ENCODE results near the gene NCOA3. TPM values are rescaled to one million over a fixed set of nuclear protein-coding genes. Genes with fewer than 3 reads are reported as not detected.

NCOA3 gene
- total and polyA plus RNA-seq, 2 experiments from 2014 or later: 6.7 to 25.8 TPM

GRCh38 chr20:47461120-47461685, 40.5 kb upstream of the NCOA3 start:
- H3K27me3 ChIP-seq (ENCODE audit: insufficient read depth): no peaks in the 10 kb centered on the region
- no peaks in the 10 kb centered on the region for H4K20me1 ChIP-seq (replicated peaks; ENCODE audit: insufficient read depth)
- H3K27ac Mint-ChIP-seq: no peak overlapping the region
- no peaks in the 10 kb centered on the region for H3K36me3 ChIP-seq (ENCODE audit: insufficient read depth)
- no peak overlapping the region for H3K4me2 ChIP-seq
- peak overlapping the region; percentile 66; the same call in 1 of the 2 replicates for H2AFZ ChIP-seq
- peaks cover 3% of the 10 kb centered on the region; the same call in 1 of the 3 replicates for H3K4me1 Mint-ChIP-seq
- no peak for TF ChIP-seq NANOG (IDR thresholded peaks at IDR 0.05; ENCODE audit: borderline replicate concordance)
- no peak for TF ChIP-seq ZNF462 (CRISPR knock-in tag; IDR thresholded peaks at IDR 0.05)
- TF ChIP-seq EZH2 (IDR thresholded peaks at IDR 0.05; ENCODE audit: low read depth, unreplicated experiment): no peak
- no peak for TF ChIP-seq STAT1 (IDR thresholded peaks at IDR 0.05; ENCODE audit: unreplicated experiment)
- no peak for TF ChIP-seq POLR2AphosphoS5 (IDR thresholded peaks at IDR 0.05; ENCODE audit: low read depth)
- TF ChIP-seq REST (IDR thresholded peaks at IDR 0.05; ENCODE audit: unreplicated experiment): no peak
- TF ChIP-seq EZH2phosphoT487 (IDR thresholded peaks at IDR 0.05; ENCODE audit: unreplicated experiment): no peak
- no peak for TF ChIP-seq ZNF114 (CRISPR knock-in tag; IDR thresholded peaks at IDR 0.05)
- no peak for TF ChIP-seq ETS1 (IDR thresholded peaks at IDR 0.05)
- no peak for TF ChIP-seq ZNF331 (CRISPR knock-in tag; IDR thresholded peaks at IDR 0.05; ENCODE audit: low read depth)
- TF ChIP-seq CREB1 (CRISPR knock-in tag; IDR thresholded peaks at IDR 0.05; ENCODE audit: low read depth): no peak
- no peak for TF ChIP-seq JUNB (IDR thresholded peaks at IDR 0.05; ENCODE audit: unreplicated experiment)
- no peak for TF ChIP-seq CTCF (conservative IDR thresholded peaks at IDR 0.05; ENCODE audit: low read depth in 2 of 2)
- H3K4me3 Mint-ChIP-seq: no peak overlapping the region
- no peaks in the 10 kb centered on the region for H3F3A ChIP-seq (replicated peaks; ENCODE audit: low read depth)
- no peaks in the 10 kb centered on the region for H3K27me3 Mint-ChIP-seq (ENCODE audit: insufficient read depth, low read depth, poor library complexity)
- H3K27ac ChIP-seq (ENCODE audit: low read depth): no peak overlapping the region
- H3K36me3 Mint-ChIP-seq (ENCODE audit: low read depth): no peaks in the 10 kb centered on the region
- H3K9me2 ChIP-seq (ENCODE audit: insufficient read depth): no peaks in the 10 kb centered on the region
- ATAC-seq (no peak), DNase-seq (ENCODE audit: low spot score) (no peak)
- H3K9me3 Mint-ChIP-seq: no peaks in the 10 kb centered on the region
- no peaks in the 10 kb centered on the region for H3K79me2 ChIP-seq (replicated peaks; ENCODE audit: insufficient read depth)
- H3K4me3 ChIP-seq: no peak overlapping the region
- no peaks in the 10 kb centered on the region for H3K4me1 ChIP-seq (ENCODE audit: insufficient read depth)

All from GM23338 (cell line).